ENCODE results near the gene OPRL1. TPM values are rescaled to one million over a fixed set of nuclear protein-coding genes. Genes with fewer than 3 reads are reported as not detected.

OPRL1 gene
- total RNA-seq, 1 donor: 0.72 TPM

GRCh38 chr20:64074184-64074789 is 5.6 kb upstream of the OPRL1 start:
- no peaks in the 10 kb centered on the region for H3K27me3 ChIP-seq (ENCODE audit: insufficient read depth, low read length)
- no peak overlapping the region for H3K27ac ChIP-seq (ENCODE audit: low read depth, low read length)
- H2AFZ ChIP-seq (ENCODE audit: low read length): no peak overlapping the region
- no peak overlapping the region for H3K4me2 ChIP-seq (ENCODE audit: insufficient read depth, low read length)
- DNase-seq (ENCODE audit: insufficient read length, low spot score, missing footprints): no peak
- H3K4me3 ChIP-seq (ENCODE audit: insufficient read depth, low read length): no peak overlapping the region
- H3K4me1 ChIP-seq (ENCODE audit: insufficient read depth, low read length): peaks cover 12% of the 10 kb centered on the region
- H3K79me2 ChIP-seq (ENCODE audit: insufficient read depth, low read length): no peaks in the 10 kb centered on the region
- peaks cover 17% of the 10 kb centered on the region for H4K20me1 ChIP-seq (ENCODE audit: insufficient read depth, low read length)
- H3K36me3 ChIP-seq (ENCODE audit: insufficient read depth, low read length): no peaks in the 10 kb centered on the region
- no peak for TF ChIP-seq CTCF (IDR thresholded peaks at IDR 0.05; ENCODE audit: extremely low read depth, low read depth, low read length)
- no peaks in the 10 kb centered on the region for H3K9me3 ChIP-seq (ENCODE audit: low read depth, low read length)

DNA sequence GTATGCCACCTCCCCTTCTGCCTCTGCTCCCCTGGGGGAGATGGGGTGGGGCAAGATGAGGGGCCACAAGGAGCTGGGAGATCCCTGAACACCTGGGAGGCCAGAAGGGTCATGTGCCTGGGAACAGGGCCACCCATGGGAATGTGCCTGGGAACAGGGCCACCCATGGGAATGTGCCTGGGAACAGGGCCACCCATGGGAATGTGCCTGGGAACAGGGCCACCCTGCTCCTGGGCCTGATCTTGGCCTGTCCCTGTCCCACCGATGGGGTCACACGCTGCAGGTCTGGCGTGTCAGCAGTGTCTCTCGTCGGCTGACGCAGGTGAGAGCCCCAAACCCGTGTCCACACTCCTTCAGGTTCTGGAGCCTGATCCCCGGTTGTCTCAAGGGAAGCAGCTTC is 4.9 kb upstream of the OPRL1 start:
- no peak for DNase-seq (ENCODE audit: insufficient read length, low spot score, missing footprints)
- no peaks in the 10 kb centered on the region for H3K9me3 ChIP-seq (ENCODE audit: low read depth, low read length)
- peaks cover 12% of the 10 kb centered on the region for H4K20me1 ChIP-seq (ENCODE audit: insufficient read depth, low read length)
- TF ChIP-seq CTCF (IDR thresholded peaks at IDR 0.05; ENCODE audit: extremely low read depth, low read depth, low read length): no peak
- no peak overlapping the region for H3K4me3 ChIP-seq (ENCODE audit: insufficient read depth, low read length)
- H3K27ac ChIP-seq (ENCODE audit: low read depth, low read length): no peak overlapping the region
- peaks cover 15% of the 10 kb centered on the region for H3K4me1 ChIP-seq (ENCODE audit: insufficient read depth, low read length)
- H3K4me2 ChIP-seq (ENCODE audit: insufficient read depth, low read length): no peak overlapping the region
- H2AFZ ChIP-seq (ENCODE audit: low read length): no peak overlapping the region
- no peaks in the 10 kb centered on the region for H3K27me3 ChIP-seq (ENCODE audit: insufficient read depth, low read length)
- no peaks in the 10 kb centered on the region for H3K36me3 ChIP-seq (ENCODE audit: insufficient read depth, low read length)
- no peaks in the 10 kb centered on the region for H3K79me2 ChIP-seq (ENCODE audit: insufficient read depth, low read length)

GRCh38 chr20:64075556-64075955 is 4.3 kb upstream of the OPRL1 start:
- no peak for TF ChIP-seq CTCF (IDR thresholded peaks at IDR 0.05; ENCODE audit: extremely low read depth, low read depth, low read length)
- H3K27me3 ChIP-seq (ENCODE audit: insufficient read depth, low read length): no peaks in the 10 kb centered on the region
- H3K36me3 ChIP-seq (ENCODE audit: insufficient read depth, low read length): no peaks in the 10 kb centered on the region
- peaks cover 11% of the 10 kb centered on the region for H4K20me1 ChIP-seq (ENCODE audit: insufficient read depth, low read length)
- no peak overlapping the region for H3K4me2 ChIP-seq (ENCODE audit: insufficient read depth, low read length)
- peaks cover 15% of the 10 kb centered on the region for H3K4me1 ChIP-seq (ENCODE audit: insufficient read depth, low read length)
- H3K4me3 ChIP-seq (ENCODE audit: insufficient read depth, low read length): no peak overlapping the region
- no peak for DNase-seq (ENCODE audit: insufficient read length, low spot score, missing footprints)
- no peaks in the 10 kb centered on the region for H3K9me3 ChIP-seq (ENCODE audit: low read depth, low read length)
- no peak overlapping the region for H3K27ac ChIP-seq (ENCODE audit: low read depth, low read length)
- H3K79me2 ChIP-seq (ENCODE audit: insufficient read depth, low read length): no peaks in the 10 kb centered on the region
- no peak overlapping the region for H2AFZ ChIP-seq (ENCODE audit: low read length)

GRCh38 chr20:64076061-64076997 is 3.6 kb upstream of the OPRL1 start:
- Histone ChIP-seq H2AFZ (ENCODE audit: low read length) (no peak overlapping the region), H3K4me3 (ENCODE audit: insufficient read depth, low read length) (no peak overlapping the region), H3K27me3 (ENCODE audit: insufficient read depth, low read length) (no peaks in the 10 kb centered on the region), H3K4me1 (ENCODE audit: insufficient read depth, low read length) (peaks cover 15% of the 10 kb centered on the region), H3K79me2 (ENCODE audit: insufficient read depth, low read length) (no peaks in the 10 kb centered on the region), H3K36me3 (ENCODE audit: insufficient read depth, low read length) (no peaks in the 10 kb centered on the region), H3K9me3 (ENCODE audit: low read depth, low read length) (no peaks in the 10 kb centered on the region), H4K20me1 (ENCODE audit: insufficient read depth, low read length) (peaks cover 11% of the 10 kb centered on the region), H3K27ac (ENCODE audit: low read depth, low read length) (no peak overlapping the region), H3K4me2 (ENCODE audit: insufficient read depth, low read length) (no peak overlapping the region)
- no peak for TF ChIP-seq CTCF (IDR thresholded peaks at IDR 0.05; ENCODE audit: extremely low read depth, low read depth, low read length)
- DNase-seq (ENCODE audit: insufficient read length, low spot score, missing footprints): no peak

Measured in osteoblast (primary cell).